GM19240 (cell line): Measurements from ENCODE around the gene NHS.

Experiments
- DNase-seq: peaks from one replicate; pipeline ENCODE4 v3.0.0; 2011; ENCODE audit warnings: low spot score; ENCODE audit not compliant: insufficient read length

The NHS gene

GRCh38 chrX:17662391-17662790, 287.4 kb downstream of the NHS start:
- DNase-seq = no peak

- DNase-seq = no peak
Observed at GRCh38 chrX:17668929-17669328, 293.9 kb downstream of the NHS start.

- DNase-seq = no peak
Observed at GRCh38 chrX:17669458-17669857, 294.5 kb downstream of the NHS start.

GRCh38 chrX:17669891-17670290, 294.9 kb downstream of the NHS start:
- DNase-seq = no peak

GRCh38 chrX:17670874-17671273, 295.9 kb downstream of the NHS start:
- no peak for DNase-seq

- DNase-seq = no peak
Observed at GRCh38 chrX:17674601-17675000, 299.6 kb downstream of the NHS start.

GRCh38 chrX:17679261-17679660, 304.3 kb downstream of the NHS start:
- DNase-seq = no peak

GRCh38 chrX:17679820-17680219, 304.8 kb downstream of the NHS start:
- DNase-seq = no peak

GRCh38 chrX:17680732-17681413, 305.9 kb downstream of the NHS start:
- no peak for DNase-seq

- DNase-seq = no peak
Observed at GRCh38 chrX:17682259-17682658, 307.3 kb downstream of the NHS start.

- DNase-seq = no peak
Observed at GRCh38 chrX:17685026-17685425, 310.0 kb downstream of the NHS start.

- DNase-seq = no peak
Observed at GRCh38 chrX:17687648-17688047, 312.6 kb downstream of the NHS start.

GRCh38 chrX:17689971-17690409, 315.0 kb downstream of the NHS start:
- no peak for DNase-seq

GRCh38 chrX:17692709-17693346, 317.8 kb downstream of the NHS start:
- DNase-seq = no peak

- no peak for DNase-seq
Observed at GRCh38 chrX:17697191-17697590, 322.2 kb downstream of the NHS start.

- no peak for DNase-seq
Observed at GRCh38 chrX:17700976-17701375, 326.0 kb downstream of the NHS start.

- no peak for DNase-seq
Observed at GRCh38 chrX:17703201-17703600, 328.2 kb downstream of the NHS start.

- DNase-seq = no peak
Observed at GRCh38 chrX:17705211-17705610, 330.2 kb downstream of the NHS start.

- no peak for DNase-seq
Observed at GRCh38 chrX:17706676-17707075, 331.7 kb downstream of the NHS start.

- DNase-seq = no peak
Observed at GRCh38 chrX:17707731-17708130, 332.7 kb downstream of the NHS start.

GRCh38 chrX:17710871-17711301, 335.9 kb downstream of the NHS start:
- no peak for DNase-seq

- no peak for DNase-seq
Observed at GRCh38 chrX:17713288-17713687, 338.3 kb downstream of the NHS start.

GRCh38 chrX:17718649-17719165, 343.7 kb downstream of the NHS start:
- DNase-seq = no peak
